Fibroblast of the aortic adventitia (primary cell): Measurements from ENCODE around the gene SMPDL3A. TPM values are rescaled to one million over a fixed set of nuclear protein-coding genes. Genes with fewer than 3 reads are reported as not detected.

ENCODE experiments used
- DNase-seq: peaks from one replicate; pipeline ENCODE4 v3.0.0-alpha.2; 2010; ENCODE audit warnings: low read depth
- H3K4me3 ChIP-seq: 2 replicates; pipeline ENCODE4 v1.5.1; 2011; ENCODE audit warnings: low read depth, mild to moderate bottlenecking, control low read depth, low read length, moderate library complexity
- CTCF ChIP-seq: IDR thresholded peaks from 2 replicates; pipeline ENCODE4 v1.5.1; 2011; ENCODE audit warnings: mild to moderate bottlenecking, low read length, control low read depth, inconsistent platforms; ENCODE audit not compliant: insufficient read depth
- total RNA-seq: library from RNA; depleted of rRNA; stranded (reverse); fragments of >200 nt; gene quantifications from 2 replicates; pipeline ENCODE4 v1.2.3, GENCODE V29; 2012; ENCODE audit warnings: low replicate concordance

The SMPDL3A gene
- total RNA-seq, 1 donor, result 19.6 TPM

- DNase-seq, result no peak
- no peak overlapping the region for H3K4me3 ChIP-seq
- TF ChIP-seq CTCF, result no peak
These were observed 42.5 kb downstream of the SMPDL3A start for GRCh38 chr6:122831511-122831910.

- no peak for TF ChIP-seq CTCF
- H3K4me3 ChIP-seq, result no peak overlapping the region
These were observed 43.4 kb downstream of the SMPDL3A start for GRCh38 chr6:122832459-122832858.

GRCh38 chr6:122833021-122833491 is 44.0 kb downstream of the SMPDL3A start:
- TF ChIP-seq CTCF, result no peak
- H3K4me3 ChIP-seq, result no peak overlapping the region
- no peak for DNase-seq

More at GRCh38 chr6:122832459-122832858, 43.4 kb downstream of the SMPDL3A start:
- no peak for DNase-seq

- no peak overlapping the region for H3K4me3 ChIP-seq
- DNase-seq, result peak; percentile 60
- peak; percentile 72 for TF ChIP-seq CTCF
These were observed 49.2 kb downstream of the SMPDL3A start for GRCh38 chr6:122838060-122838780.

- peak; percentile 67 for TF ChIP-seq CTCF
- peak; percentile 75 for DNase-seq
- no peak overlapping the region for H3K4me3 ChIP-seq
These were observed 50.4 kb downstream of the SMPDL3A start for GRCh38 chr6:122839472-122839871.

GRCh38 chr6:122839906-122840305 is 50.8 kb downstream of the SMPDL3A start:
- no peak for DNase-seq
- TF ChIP-seq CTCF, result no peak
- no peak overlapping the region for H3K4me3 ChIP-seq
